Stimulated activated CD8-positive, alpha-beta memory T cell treated with anti-CD3 and anti-CD28 coated beads, Interleukin-7, amount 100 ng/mL, for 24 hours (primary cell): ENCODE data around the gene KCNC1.

ENCODE experiments used
- DNase-seq: peaks from one replicate; pipeline ENCODE4 v3.0.0-alpha.2; 2020; ENCODE audit warnings: low read depth

Gene KCNC1

GRCh38 chr11:17734418-17734911 is at the start of gene KCNC1:
Gene KCNC1 (plus strand): TSS chr11:17734781. CDS start chr11:17736003, 1,222 bp downstream.
- DNase-seq = no peak

GRCh38 chr11:17686231-17686980 is 48.2 kb upstream of the KCNC1 start:
- no peak for DNase-seq

GRCh38 chr11:17687946-17688670 is 46.5 kb upstream of the KCNC1 start:
- no peak for DNase-seq

GRCh38 chr11:17691550-17691949 is 43.0 kb upstream of the KCNC1 start:
- DNase-seq = no peak

- DNase-seq = no peak
Observed at GRCh38 chr11:17691976-17692375, 42.6 kb upstream of the KCNC1 start.

GRCh38 chr11:17692931-17693330 is 41.6 kb upstream of the KCNC1 start:
- DNase-seq = no peak

GRCh38 chr11:17693531-17693930 is 41.0 kb upstream of the KCNC1 start:
- DNase-seq = no peak

GRCh38 chr11:17694494-17695110 is 40.0 kb upstream of the KCNC1 start:
- DNase-seq = no peak

GRCh38 chr11:17695454-17696441 is 38.8 kb upstream of the KCNC1 start:
- DNase-seq = no peak

GRCh38 chr11:17696741-17697140 is 37.8 kb upstream of the KCNC1 start:
- DNase-seq = no peak

- no peak for DNase-seq
Observed at GRCh38 chr11:17697175-17697949, 37.2 kb upstream of the KCNC1 start.

- no peak for DNase-seq
Observed at GRCh38 chr11:17699147-17700114, 35.1 kb upstream of the KCNC1 start.

GRCh38 chr11:17700991-17701390 is 33.6 kb upstream of the KCNC1 start:
- no peak for DNase-seq

- DNase-seq = no peak
Observed at GRCh38 chr11:17702876-17703275, 31.7 kb upstream of the KCNC1 start.

- no peak for DNase-seq
Observed at GRCh38 chr11:17703951-17704350, 30.6 kb upstream of the KCNC1 start.

- DNase-seq = no peak
Observed at GRCh38 chr11:17707830-17708229, 26.8 kb upstream of the KCNC1 start.

- no peak for DNase-seq
Observed at GRCh38 chr11:17711836-17712235, 22.7 kb upstream of the KCNC1 start.

- DNase-seq = no peak
Observed at GRCh38 chr11:17713851-17714250, 20.7 kb upstream of the KCNC1 start.

GRCh38 chr11:17714356-17714854 is 20.2 kb upstream of the KCNC1 start:
- DNase-seq = no peak
